ENCODE measurements around the gene TANGO6. TPM values are rescaled to one million over a fixed set of nuclear protein-coding genes. Genes with fewer than 3 reads are reported as not detected.

Gene TANGO6
- total and polyA plus RNA-seq, 2 of the 8 experiments (the other 6 are each of a cell fraction or from before 2014, with no cell fraction given): 5.0 to 19.5 TPM

GRCh38 chr16:68948230-68948910 is 105.0 kb downstream of the TANGO6 start (continued):
- TF ChIP-seq RNF2 (IDR thresholded peaks at IDR 0.05; ENCODE audit: borderline replicate concordance, low read depth, low read length, missing control alignments, poor library complexity, severe bottlenecking) (no peak), POLR2AphosphoS5 (IDR thresholded peaks at IDR 0.05; ENCODE audit: low read depth, low read length) (no peak), FOSL1 (IDR thresholded peaks at IDR 0.05; ENCODE audit: insufficient read depth, low read depth, low read length) (no peak), MAFK (IDR thresholded peaks at IDR 0.05; ENCODE audit: low read depth, low read length) (no peak), BCL11A (IDR thresholded peaks at IDR 0.05; ENCODE audit: low read depth in 2 of 2, low read length in 2 of 2) (no peak), EZH2 (IDR thresholded peaks at IDR 0.05; ENCODE audit: low read depth, low read length, severe bottlenecking) (no peak), SIRT6 (IDR thresholded peaks at IDR 0.05; ENCODE audit: low read length) (no peak), TBP (IDR thresholded peaks at IDR 0.05; ENCODE audit: low read depth, low read length) (no peak), RFX5 (IDR thresholded peaks at IDR 0.05; ENCODE audit: borderline replicate concordance, low read depth, low read length) (no peak), SUZ12 (IDR thresholded peaks at IDR 0.05; ENCODE audit: low read length) (no peak)
